Measurements from ENCODE around the gene CCSER1. TPM values are rescaled to one million over a fixed set of nuclear protein-coding genes. Genes with fewer than 3 reads are reported as not detected.

The CCSER1 gene
- total RNA-seq, 2 experiments from 2014 or later, result not detected

DNA sequence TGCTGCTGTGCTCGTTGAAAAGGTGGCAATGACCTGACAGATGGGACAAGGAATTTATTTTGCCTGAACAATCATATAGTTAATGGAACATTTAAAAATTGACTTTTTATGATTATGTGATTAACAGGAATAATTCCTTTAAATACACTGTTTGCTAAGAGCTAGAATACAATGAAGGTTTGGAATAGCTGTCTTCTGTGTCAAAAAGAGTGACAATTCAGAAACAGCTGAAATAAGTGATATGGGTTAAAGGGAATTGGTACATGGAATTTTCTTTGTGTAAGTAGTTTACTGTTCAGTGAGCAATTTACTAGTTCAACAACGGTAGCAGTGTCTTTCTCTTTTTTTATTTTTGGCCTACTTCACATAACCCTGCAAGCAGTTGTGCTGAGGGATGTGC lies 1093.1 kb downstream of the CCSER1 start:
- intact Hi-C loops (cut with micrococcal nuclease; ENCODE audit: unreplicated experiment), result no loop called here
- CTCF ChIA-PET (ENCODE audit: unreplicated experiment), result no interaction called here

GRCh38 chr4:91222014-91222413 lies 1094.8 kb downstream of the CCSER1 start:
- BruUV-seq (replicated peaks), result no TSS peak

More for the DNA sequence above, 1093.1 kb downstream of the CCSER1 start:
- no peak overlapping the region for H2AFZ ChIP-seq (ENCODE audit: low read length)
- no peaks in the 10 kb centered on the region for H3K9me3 ChIP-seq (ENCODE audit: low read length)
- H4K20me1 ChIP-seq (ENCODE audit: insufficient read depth, low read length), result no peaks in the 10 kb centered on the region
- DNase-seq (ENCODE audit: low spot score), result no peak
- BruUV-seq (replicated peaks), result no TSS peak
- H3K4me2 ChIP-seq (ENCODE audit: low read length), result no peak overlapping the region
- TF ChIP-seq EZH2phosphoT487 (IDR thresholded peaks at IDR 0.05; ENCODE audit: borderline replicate concordance, low read depth, low read length) (no peak), CTCF (conservative IDR thresholded peaks at IDR 0.05; ENCODE audit: low read length) (no peak)
- no peaks in the 10 kb centered on the region for H3K4me1 ChIP-seq (ENCODE audit: insufficient read depth, low read length, poor library complexity, severe bottlenecking)
- no peaks in the 10 kb centered on the region for H3K9me2 ChIP-seq (ENCODE audit: insufficient read depth, low read length)
- no peaks in the 10 kb centered on the region for H3K36me3 ChIP-seq (ENCODE audit: insufficient read depth, low read length)
- H3K27ac ChIP-seq (ENCODE audit: low read depth, low read length, poor library complexity, severe bottlenecking), result no peak overlapping the region
- H3K79me2 ChIP-seq (ENCODE audit: insufficient read depth, low read depth, low read length), result no peaks in the 10 kb centered on the region
- H3K4me3 ChIP-seq (ENCODE audit: low read depth, low read length, poor library complexity, severe bottlenecking), result no peak overlapping the region
- POLR2A ChIA-PET, result interaction anchor here (2.0 kb wide), 1 partner anchor 8 kb away, joined by 4 read pairs; no protein-coding TSS in a partner anchor

More at GRCh38 chr4:91222014-91222413, 1094.8 kb downstream of the CCSER1 start:
- CTCF ChIA-PET (ENCODE audit: unreplicated experiment), result no interaction called here
- POLR2A ChIA-PET, result no interaction called here
- Histone ChIP-seq H2AFZ (ENCODE audit: low read length) (no peak overlapping the region), H3K4me3 (ENCODE audit: low read depth, low read length, poor library complexity, severe bottlenecking) (no peak overlapping the region), H3K4me1 (ENCODE audit: insufficient read depth, low read length, poor library complexity, severe bottlenecking) (no peaks in the 10 kb centered on the region), H4K20me1 (ENCODE audit: insufficient read depth, low read length) (no peaks in the 10 kb centered on the region), H3K9me2 (ENCODE audit: insufficient read depth, low read length) (no peaks in the 10 kb centered on the region), H3K36me3 (ENCODE audit: insufficient read depth, low read length) (no peaks in the 10 kb centered on the region), H3K79me2 (ENCODE audit: insufficient read depth, low read depth, low read length) (no peaks in the 10 kb centered on the region), H3K9me3 (ENCODE audit: low read length) (no peaks in the 10 kb centered on the region), H3K4me2 (ENCODE audit: low read length) (no peak overlapping the region), H3K27ac (ENCODE audit: low read depth, low read length, poor library complexity, severe bottlenecking) (no peak overlapping the region)
- TF ChIP-seq CTCF (conservative IDR thresholded peaks at IDR 0.05; ENCODE audit: low read length) (no peak), EZH2phosphoT487 (IDR thresholded peaks at IDR 0.05; ENCODE audit: borderline replicate concordance, low read depth, low read length) (no peak)
- DNase-seq (ENCODE audit: low spot score), result no peak
- intact Hi-C loops (cut with micrococcal nuclease; ENCODE audit: unreplicated experiment), result no loop called here
